Urinary bladder (tissue), 4 donors: Measurements from ENCODE around the gene MYRIP. TPM values are rescaled to one million over a fixed set of nuclear protein-coding genes. Genes with fewer than 3 reads are reported as not detected.

ENCODE experiments used
- DNase-seq: peaks from one replicate; pipeline ENCODE4 v3.0.0-alpha.2; 2015; ENCODE audit errors: extremely low spot score
- H3K27ac ChIP-seq: one replicate; pipeline ENCODE4 v1.5.1; 2013; ENCODE audit warnings: low read depth, mild to moderate bottlenecking, moderate library complexity
- H3K36me3 ChIP-seq: one replicate; pipeline ENCODE4 v1.6.1; 2013; ENCODE audit warnings: mild to moderate bottlenecking, moderate library complexity; ENCODE audit not compliant: insufficient read depth
- H3K4me1 ChIP-seq: one replicate; pipeline ENCODE4 v1.6.1; 2013; ENCODE audit warnings: mild to moderate bottlenecking, moderate library complexity; ENCODE audit not compliant: insufficient read depth
- H3K4me3 ChIP-seq: one replicate; pipeline ENCODE4 v1.5.1; 2013; ENCODE audit warnings: low read depth, low read length
- WGBS: extraction: QIAGEN DNeasy Blood & Tissue Kit; methylation state at CpG from one replicate; pipeline ENCODE4 v1.1.7; 2013; 5-methylcytosine and 5-hydroxymethylcytosine counted together
- polyA plus RNA-seq: library from polyadenylated mRNA; stranded (reverse); fragments of 200-250 nt; gene quantifications from one replicate; pipeline ENCODE4 v1.2.3, GENCODE V29; 2013
- total RNA-seq: library from RNA; depleted of rRNA; stranded (reverse); fragments of >200 nt; gene quantifications from one replicate; pipeline ENCODE4 v1.2.3, GENCODE V29; 2014
- donor health status: healthy with polysubstance abuse.
- donor health status: healthy.

MYRIP gene
- total and polyA plus RNA-seq, 2 donors = 2.9 to 4.4 TPM

GRCh38 chr3:40240921-40241320 lies 431.5 kb downstream of the MYRIP start:
- no peak for DNase-seq
- no peak overlapping the region for H3K27ac ChIP-seq
- WGBS = 98% methylated on average over 1 of the region's 1 CpG
- no peaks in the 10 kb centered on the region for H3K36me3 ChIP-seq
- H3K4me3 ChIP-seq = no peak overlapping the region
- H3K4me1 ChIP-seq = no peaks in the 10 kb centered on the region

- Histone ChIP-seq H3K27ac (no peak overlapping the region), H3K4me3 (no peak overlapping the region), H3K36me3 (no peaks in the 10 kb centered on the region), H3K4me1 (no peaks in the 10 kb centered on the region)
- 86% methylated on average over 1 of the region's 1 CpG for WGBS
- no peak for DNase-seq
Observed at GRCh38 chr3:40242216-40242615, 432.8 kb downstream of the MYRIP start.

DNA sequence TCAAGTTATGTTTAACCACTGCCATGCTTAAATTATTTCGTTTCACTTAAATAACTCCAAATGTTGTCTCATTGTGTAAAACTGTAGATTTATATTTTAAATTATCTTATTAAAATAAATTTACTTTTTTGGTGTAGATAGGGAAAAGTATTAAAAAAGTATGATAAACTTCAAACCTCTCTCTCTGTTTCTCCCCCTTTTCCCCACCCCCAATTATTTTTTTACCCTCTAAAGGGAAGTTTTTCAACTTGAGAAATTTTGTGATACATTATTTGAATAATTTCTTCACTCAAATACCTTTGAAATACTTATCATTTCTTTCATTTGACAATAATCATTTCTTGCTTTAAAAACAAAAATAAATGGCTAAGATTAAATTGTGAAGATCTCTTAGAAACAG lies 433.2 kb downstream of the MYRIP start:
- no peak overlapping the region for H3K27ac ChIP-seq
- H3K4me3 ChIP-seq = no peak overlapping the region
- H3K36me3 ChIP-seq = no peaks in the 10 kb centered on the region
- H3K4me1 ChIP-seq = no peaks in the 10 kb centered on the region
- WGBS = 74% methylated on average over 1 of the region's 1 CpG
- DNase-seq = no peak

DNA sequence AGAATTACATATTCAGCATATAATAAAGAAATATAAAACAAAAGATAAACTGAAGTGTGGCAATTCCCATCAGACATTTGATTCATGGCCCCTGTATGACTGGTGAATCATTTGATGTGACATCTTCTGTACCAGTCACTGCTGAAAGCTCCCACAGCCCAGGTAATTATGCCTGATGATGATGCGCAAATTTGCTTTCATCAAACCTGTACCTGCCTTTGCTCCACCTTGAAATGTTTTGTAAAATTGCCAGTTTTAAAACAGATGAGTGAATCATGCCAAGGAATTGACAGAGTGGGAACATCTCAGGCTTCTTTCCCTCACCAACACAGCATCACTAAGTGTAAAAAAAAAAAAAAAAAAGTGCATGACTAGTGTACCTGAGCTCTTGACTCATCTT lies 433.6 kb downstream of the MYRIP start:
- H3K4me3 ChIP-seq = no peak overlapping the region
- DNase-seq = no peak
- H3K4me1 ChIP-seq = no peaks in the 10 kb centered on the region
- no peak overlapping the region for H3K27ac ChIP-seq
- H3K36me3 ChIP-seq = no peaks in the 10 kb centered on the region
- WGBS = 43% methylated on average over 1 of the region's 1 CpG

DNA sequence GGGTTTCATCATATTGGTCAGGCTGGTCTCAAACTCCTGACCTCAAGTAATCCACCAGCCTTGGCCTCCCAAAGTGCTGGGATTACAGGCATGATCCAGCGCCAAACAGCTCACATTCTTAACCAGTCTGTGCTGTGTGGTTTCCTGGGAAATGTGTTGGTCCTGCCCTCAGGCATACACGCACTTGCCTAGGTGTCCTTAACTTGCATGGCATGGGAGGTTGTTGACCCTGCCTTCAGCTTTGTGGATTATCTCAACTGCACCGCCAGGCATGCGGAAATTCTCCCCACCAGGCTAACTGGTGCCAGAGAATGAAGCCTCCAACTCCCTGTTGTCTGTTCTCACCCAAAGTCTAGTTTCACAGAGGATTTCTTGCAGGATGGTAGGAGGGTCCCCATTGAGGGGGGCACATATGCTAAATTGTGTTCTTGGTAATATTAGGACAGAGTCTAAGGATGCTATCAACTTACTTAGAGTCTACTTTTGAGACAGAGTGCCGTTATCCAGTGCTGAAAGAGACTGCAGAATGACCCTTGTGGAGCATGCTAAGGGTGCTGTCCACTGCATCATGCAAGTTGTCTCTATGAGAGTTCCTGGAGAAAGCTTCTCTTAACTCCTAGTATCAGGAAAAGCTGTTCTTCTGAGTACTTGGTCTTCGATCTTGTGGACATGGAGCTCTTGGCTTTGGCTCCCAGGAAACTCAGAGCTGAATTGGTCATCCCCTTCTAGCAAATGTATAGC lies 438.5 kb downstream of the MYRIP start:
- DNase-seq = no peak
- WGBS = 92% methylated on average over 6 of the region's 6 CpGs
- H3K4me1 ChIP-seq = no peaks in the 10 kb centered on the region
- H3K27ac ChIP-seq = no peak overlapping the region
- no peak overlapping the region for H3K4me3 ChIP-seq
- H3K36me3 ChIP-seq = no peaks in the 10 kb centered on the region

DNA sequence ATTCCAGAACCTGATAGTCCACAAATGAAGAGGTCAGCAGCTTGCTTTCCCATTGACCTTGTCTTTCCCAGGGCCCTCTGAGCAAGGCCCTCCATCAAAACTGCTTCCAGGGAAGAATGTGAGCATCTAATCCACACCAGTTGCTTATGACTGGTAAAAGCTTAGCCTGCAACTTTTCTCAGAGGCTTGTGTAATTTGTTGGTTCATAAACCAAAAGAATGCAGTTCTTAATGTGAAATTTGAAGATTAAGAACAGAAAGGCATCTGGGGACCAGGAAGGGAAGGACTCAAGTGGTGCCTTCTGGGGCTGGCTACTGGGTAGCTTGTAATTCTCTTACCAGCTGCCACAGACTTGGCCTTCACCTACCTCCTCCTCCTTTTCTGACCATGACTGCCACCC lies 439.2 kb downstream of the MYRIP start:
- no peak overlapping the region for H3K27ac ChIP-seq
- no peak overlapping the region for H3K4me3 ChIP-seq
- no peaks in the 10 kb centered on the region for H3K36me3 ChIP-seq
- no peak for DNase-seq
- no peaks in the 10 kb centered on the region for H3K4me1 ChIP-seq

- Histone ChIP-seq H3K4me3 (no peak overlapping the region), H3K27ac (no peak overlapping the region), H3K36me3 (no peaks in the 10 kb centered on the region), H3K4me1 (no peaks in the 10 kb centered on the region)
- 77% methylated on average over 3 of the region's 3 CpGs for WGBS
- no peak for DNase-seq
Observed at GRCh38 chr3:40249168-40249567, 439.8 kb downstream of the MYRIP start.

- Histone ChIP-seq H3K27ac (no peak overlapping the region), H3K4me3 (no peak overlapping the region), H3K36me3 (peaks cover 2% of the 10 kb centered on the region), H3K4me1 (no peaks in the 10 kb centered on the region)
- WGBS = 83% methylated on average over 2 of the region's 2 CpGs
- no peak for DNase-seq
Observed at GRCh38 chr3:40254491-40254890, 445.1 kb downstream of the MYRIP start.

DNA sequence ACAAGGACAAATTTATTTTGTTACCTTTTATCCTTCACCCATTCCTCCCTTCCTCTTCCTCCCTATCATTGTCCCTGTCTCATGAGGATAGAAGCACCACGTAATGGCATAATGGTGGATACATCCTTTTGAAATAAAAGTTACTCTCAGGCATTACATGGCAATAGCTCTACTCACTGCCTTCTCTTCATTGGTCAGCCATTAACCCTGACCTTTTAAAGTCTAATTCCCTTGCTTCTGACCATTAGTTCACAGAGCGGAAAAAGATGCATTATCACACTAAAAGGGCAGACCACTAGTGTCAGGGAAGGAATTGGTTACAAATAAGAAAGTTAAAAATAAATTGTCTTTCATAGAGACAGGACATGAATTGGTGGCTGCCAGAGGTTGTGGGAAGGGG lies 445.5 kb downstream of the MYRIP start:
- peaks cover 2% of the 10 kb centered on the region for H3K36me3 ChIP-seq

DNA sequence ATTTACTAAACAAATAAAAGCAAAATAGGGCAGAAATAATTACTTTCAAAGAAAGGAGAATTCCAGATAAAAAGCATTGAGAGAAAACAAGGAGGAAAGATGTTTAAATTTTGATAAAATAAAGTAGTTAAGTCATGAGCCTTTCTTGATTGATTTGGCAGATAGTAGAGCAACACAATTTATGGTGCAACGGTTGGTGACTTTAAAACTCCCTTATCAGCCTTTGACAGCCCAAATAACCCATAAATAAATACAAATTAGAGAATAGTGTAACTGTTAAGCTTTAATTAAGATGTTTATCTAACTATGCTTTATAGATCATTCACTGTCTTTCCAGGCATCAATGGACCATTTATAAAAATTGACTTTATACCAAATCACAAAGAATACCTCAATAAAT lies 446.1 kb downstream of the MYRIP start:
- no peak overlapping the region for H3K4me3 ChIP-seq
- no peak overlapping the region for H3K27ac ChIP-seq
- H3K36me3 ChIP-seq = peaks cover 2% of the 10 kb centered on the region
- 34% methylated on average over 1 of the region's 1 CpG for WGBS
- no peak for DNase-seq
- H3K4me1 ChIP-seq = no peaks in the 10 kb centered on the region

More for the DNA sequence above, 445.5 kb downstream of the MYRIP start:
- 81% methylated on average over 2 of the region's 2 CpGs for WGBS
- no peak for DNase-seq
- Histone ChIP-seq H3K27ac (no peak overlapping the region), H3K4me3 (no peak overlapping the region), H3K4me1 (no peaks in the 10 kb centered on the region)

GRCh38 chr3:40258064-40258463 lies 448.7 kb downstream of the MYRIP start:
- Histone ChIP-seq H3K4me3 (no peak overlapping the region), H3K27ac (no peak overlapping the region), H3K4me1 (no peaks in the 10 kb centered on the region), H3K36me3 (peaks cover 2% of the 10 kb centered on the region)
- WGBS = 87% methylated on average over 7 of the region's 7 CpGs
- no peak for DNase-seq

DNA sequence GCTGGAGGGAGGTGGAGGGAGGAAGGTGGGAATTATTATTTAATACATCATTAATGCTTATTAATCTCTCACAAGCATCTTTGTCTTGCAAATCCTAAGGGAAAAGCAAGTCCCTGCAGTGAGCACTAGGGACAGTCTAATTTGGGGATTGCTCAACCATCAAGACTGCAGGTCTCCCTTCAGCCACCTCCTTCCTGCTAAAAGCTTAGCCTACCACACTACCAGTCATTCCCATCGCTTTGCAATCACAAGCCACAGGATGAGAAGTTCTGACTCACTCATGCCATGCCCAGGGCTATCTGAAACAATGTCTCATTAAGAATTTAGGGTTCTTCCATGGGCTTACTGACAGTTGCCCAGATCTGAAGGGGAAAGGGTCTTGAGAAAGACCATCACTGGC lies 449.1 kb downstream of the MYRIP start:
- no peaks in the 10 kb centered on the region for H3K4me1 ChIP-seq
- no peak overlapping the region for H3K27ac ChIP-seq
- H3K4me3 ChIP-seq = no peak overlapping the region
- H3K36me3 ChIP-seq = peaks cover 2% of the 10 kb centered on the region
- DNase-seq = no peak
- WGBS = 81% methylated on average over 1 of the region's 1 CpG

- Histone ChIP-seq H3K4me1 (no peaks in the 10 kb centered on the region), H3K27ac (no peak overlapping the region), H3K36me3 (peaks cover 2% of the 10 kb centered on the region), H3K4me3 (no peak overlapping the region)
- no peak for DNase-seq
Observed at GRCh38 chr3:40262331-40262730, 452.9 kb downstream of the MYRIP start.

- DNase-seq = no peak
- H3K4me3 ChIP-seq = no peak overlapping the region
- no peaks in the 10 kb centered on the region for H3K4me1 ChIP-seq
- no peaks in the 10 kb centered on the region for H3K36me3 ChIP-seq
- WGBS = 53% methylated on average over 1 of the region's 1 CpG
- H3K27ac ChIP-seq = no peak overlapping the region
Observed at GRCh38 chr3:40264451-40264850, 455.0 kb downstream of the MYRIP start.

DNA sequence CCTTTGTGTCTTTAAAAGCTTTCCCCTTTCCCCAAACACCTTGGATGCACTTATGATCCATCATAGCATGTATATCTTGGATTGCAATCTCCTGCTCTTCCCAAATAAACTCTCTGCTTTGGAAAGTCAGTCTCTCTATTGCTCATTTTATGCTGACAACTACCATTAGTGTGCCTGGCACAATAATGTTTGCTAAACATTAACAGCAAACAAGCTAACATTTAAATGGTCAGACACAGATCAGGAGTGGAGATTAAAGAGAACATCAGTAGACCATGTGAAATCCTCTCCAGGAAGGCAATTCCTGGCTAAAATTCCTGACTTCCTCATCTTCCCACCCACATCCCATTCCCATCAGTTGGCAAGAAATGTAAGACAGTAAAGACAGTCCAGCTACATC lies 455.8 kb downstream of the MYRIP start:
- Histone ChIP-seq H3K4me1 (no peaks in the 10 kb centered on the region), H3K4me3 (no peak overlapping the region), H3K36me3 (no peaks in the 10 kb centered on the region), H3K27ac (no peak overlapping the region)
- DNase-seq = no peak
